ENCODE data around the gene APBB3. TPM values are rescaled to one million over a fixed set of nuclear protein-coding genes. Genes with fewer than 3 reads are reported as not detected.

The APBB3 gene
- polyA plus RNA-seq, 1 donor from 2014 or later = 131 TPM

- no peak overlapping the region for H3K4me3 ChIP-seq (ENCODE audit: low read length)
- peaks cover under 1% of the 10 kb centered on the region for H3K79me2 ChIP-seq (replicated peaks; ENCODE audit: insufficient read depth, low read length)
- H3K9me3 ChIP-seq (ENCODE audit: low read length) = no peaks in the 10 kb centered on the region
- no peaks in the 10 kb centered on the region for H3K9me2 ChIP-seq (ENCODE audit: insufficient read depth, low read length)
- H4K20me1 ChIP-seq (ENCODE audit: insufficient read depth) = no peaks in the 10 kb centered on the region
- H3K36me3 ChIP-seq (ENCODE audit: insufficient read depth, low read length) = no peaks in the 10 kb centered on the region
- H3K27ac ChIP-seq (ENCODE audit: low read length) = no peak overlapping the region
- no peaks in the 10 kb centered on the region for H3K27me3 ChIP-seq (ENCODE audit: insufficient read depth, low read depth, low read length)
- H2AFZ ChIP-seq (ENCODE audit: low read depth, low read length) = no peak overlapping the region
- H3K9ac ChIP-seq (ENCODE audit: low read length) = no peak overlapping the region
- H3K4me2 ChIP-seq (ENCODE audit: low read length) = no peak overlapping the region
- TF ChIP-seq, protein P1, sequence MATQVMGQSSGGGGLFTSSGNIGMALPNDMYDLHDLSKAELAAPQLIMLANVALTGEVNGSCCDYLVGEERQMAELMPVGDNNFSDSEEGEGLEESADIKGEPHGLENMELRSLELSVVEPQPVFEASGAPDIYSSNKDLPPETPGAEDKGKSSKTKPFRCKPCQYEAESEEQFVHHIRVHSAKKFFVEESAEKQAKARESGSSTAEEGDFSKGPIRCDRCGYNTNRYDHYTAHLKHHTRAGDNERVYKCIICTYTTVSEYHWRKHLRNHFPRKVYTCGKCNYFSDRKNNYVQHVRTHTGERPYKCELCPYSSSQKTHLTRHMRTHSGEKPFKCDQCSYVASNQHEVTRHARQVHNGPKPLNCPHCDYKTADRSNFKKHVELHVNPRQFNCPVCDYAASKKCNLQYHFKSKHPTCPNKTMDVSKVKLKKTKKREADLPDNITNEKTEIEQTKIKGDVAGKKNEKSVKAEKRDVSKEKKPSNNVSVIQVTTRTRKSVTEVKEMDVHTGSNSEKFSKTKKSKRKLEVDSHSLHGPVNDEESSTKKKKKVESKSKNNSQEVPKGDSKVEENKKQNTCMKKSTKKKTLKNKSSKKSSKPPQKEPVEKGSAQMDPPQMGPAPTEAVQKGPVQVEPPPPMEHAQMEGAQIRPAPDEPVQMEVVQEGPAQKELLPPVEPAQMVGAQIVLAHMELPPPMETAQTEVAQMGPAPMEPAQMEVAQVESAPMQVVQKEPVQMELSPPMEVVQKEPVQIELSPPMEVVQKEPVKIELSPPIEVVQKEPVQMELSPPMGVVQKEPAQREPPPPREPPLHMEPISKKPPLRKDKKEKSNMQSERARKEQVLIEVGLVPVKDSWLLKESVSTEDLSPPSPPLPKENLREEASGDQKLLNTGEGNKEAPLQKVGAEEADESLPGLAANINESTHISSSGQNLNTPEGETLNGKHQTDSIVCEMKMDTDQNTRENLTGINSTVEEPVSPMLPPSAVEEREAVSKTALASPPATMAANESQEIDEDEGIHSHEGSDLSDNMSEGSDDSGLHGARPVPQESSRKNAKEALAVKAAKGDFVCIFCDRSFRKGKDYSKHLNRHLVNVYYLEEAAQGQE (IDR thresholded peaks at IDR 0.05; ENCODE audit: borderline replicate concordance) = no peak
- TF ChIP-seq RAD21 (conservative IDR thresholded peaks at IDR 0.05) (no peak), MXI1 (conservative IDR thresholded peaks at IDR 0.05; ENCODE audit: poor library complexity, severe bottlenecking) (no peak), POLR2AphosphoS5 (IDR thresholded peaks at IDR 0.05) (no peak), EZH2 (IDR thresholded peaks at IDR 0.05; ENCODE audit: borderline replicate concordance, insufficient read depth, low read length, poor library complexity, severe bottlenecking) (no peak), EP300 (conservative IDR thresholded peaks at IDR 0.05; ENCODE audit: poor library complexity, severe bottlenecking) (no peak)
- TF ChIP-seq, protein P2, sequence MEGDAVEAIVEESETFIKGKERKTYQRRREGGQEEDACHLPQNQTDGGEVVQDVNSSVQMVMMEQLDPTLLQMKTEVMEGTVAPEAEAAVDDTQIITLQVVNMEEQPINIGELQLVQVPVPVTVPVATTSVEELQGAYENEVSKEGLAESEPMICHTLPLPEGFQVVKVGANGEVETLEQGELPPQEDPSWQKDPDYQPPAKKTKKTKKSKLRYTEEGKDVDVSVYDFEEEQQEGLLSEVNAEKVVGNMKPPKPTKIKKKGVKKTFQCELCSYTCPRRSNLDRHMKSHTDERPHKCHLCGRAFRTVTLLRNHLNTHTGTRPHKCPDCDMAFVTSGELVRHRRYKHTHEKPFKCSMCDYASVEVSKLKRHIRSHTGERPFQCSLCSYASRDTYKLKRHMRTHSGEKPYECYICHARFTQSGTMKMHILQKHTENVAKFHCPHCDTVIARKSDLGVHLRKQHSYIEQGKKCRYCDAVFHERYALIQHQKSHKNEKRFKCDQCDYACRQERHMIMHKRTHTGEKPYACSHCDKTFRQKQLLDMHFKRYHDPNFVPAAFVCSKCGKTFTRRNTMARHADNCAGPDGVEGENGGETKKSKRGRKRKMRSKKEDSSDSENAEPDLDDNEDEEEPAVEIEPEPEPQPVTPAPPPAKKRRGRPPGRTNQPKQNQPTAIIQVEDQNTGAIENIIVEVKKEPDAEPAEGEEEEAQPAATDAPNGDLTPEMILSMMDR (IDR thresholded peaks at IDR 0.05; ENCODE audit: poor library complexity, severe bottlenecking) = no peak
- no peaks in the 10 kb centered on the region for H3F3A ChIP-seq (ENCODE audit: insufficient read depth, low read length, poor library complexity, severe bottlenecking)
Observed at GRCh38 chr5:140571105-140571504, 6.7 kb upstream of the APBB3 start.

- Histone ChIP-seq H3K9me2 (ENCODE audit: insufficient read depth, low read length) (no peaks in the 10 kb centered on the region), H3F3A (ENCODE audit: insufficient read depth, low read length, poor library complexity, severe bottlenecking) (no peaks in the 10 kb centered on the region), H3K27me3 (ENCODE audit: insufficient read depth, low read depth, low read length) (no peaks in the 10 kb centered on the region), H3K27ac (ENCODE audit: low read length) (no peak overlapping the region), H3K79me2 (replicated peaks; ENCODE audit: insufficient read depth, low read length) (peaks cover 6% of the 10 kb centered on the region), H3K36me3 (ENCODE audit: insufficient read depth, low read length) (no peaks in the 10 kb centered on the region), H3K9me3 (ENCODE audit: low read length) (no peaks in the 10 kb centered on the region), H4K20me1 (ENCODE audit: insufficient read depth) (no peaks in the 10 kb centered on the region), H3K4me3 (ENCODE audit: low read length) (no peak overlapping the region), H3K9ac (ENCODE audit: low read length) (no peak overlapping the region), H3K4me2 (ENCODE audit: low read length) (no peak overlapping the region), H2AFZ (ENCODE audit: low read depth, low read length) (no peak overlapping the region)
- TF ChIP-seq SMC3 (conservative IDR thresholded peaks at IDR 0.05; ENCODE audit: poor library complexity) (no peak), EP300 (conservative IDR thresholded peaks at IDR 0.05; ENCODE audit: poor library complexity, severe bottlenecking) (no peak), RAD21 (conservative IDR thresholded peaks at IDR 0.05) (no peak), MXI1 (conservative IDR thresholded peaks at IDR 0.05; ENCODE audit: poor library complexity, severe bottlenecking) (no peak), POLR2AphosphoS5 (IDR thresholded peaks at IDR 0.05) (no peak), TAF1 (IDR thresholded peaks at IDR 0.05; ENCODE audit: low read depth) (no peak), EZH2 (IDR thresholded peaks at IDR 0.05; ENCODE audit: borderline replicate concordance, insufficient read depth, low read length, poor library complexity, severe bottlenecking) (no peak)
- TF ChIP-seq, protein P1 (IDR thresholded peaks at IDR 0.05; ENCODE audit: borderline replicate concordance) = no peak
- TF ChIP-seq, protein P2 (IDR thresholded peaks at IDR 0.05; ENCODE audit: poor library complexity, severe bottlenecking) = no peak
Observed at GRCh38 chr5:140570488-140570887, 6.1 kb upstream of the APBB3 start.

All from neural cell (in vitro differentiated cells).